T-helper 1 cell (primary cell): ENCODE measurements around the gene NANOS3.
A peak's percentile ranks its signal among the peaks of the same experiment; 100 is the strongest.
"Not testable (repeated sequence)": the region's sequence is repeated elsewhere in the genome, so short reads cannot be mapped to it uniquely, and the experiment has no call there.

Source experiments
- DNase-seq, 5 donors: peaks; one replicate each; pipeline ENCODE4 v3.0.0-alpha.2; 2012 to 2020

NANOS3 gene

GRCh38 chr19:13843104-13843921 is 33.6 kb upstream of the NANOS3 start:
- DNase-seq, result no peak

GRCh38 chr19:13844130-13844631 is 32.8 kb upstream of the NANOS3 start:
- no peak for DNase-seq

- DNase-seq, result peak; percentile 95 to 97 (median 95)
Measured at GRCh38 chr19:13846557-13847406, 30.2 kb upstream of the NANOS3 start.

DNA sequence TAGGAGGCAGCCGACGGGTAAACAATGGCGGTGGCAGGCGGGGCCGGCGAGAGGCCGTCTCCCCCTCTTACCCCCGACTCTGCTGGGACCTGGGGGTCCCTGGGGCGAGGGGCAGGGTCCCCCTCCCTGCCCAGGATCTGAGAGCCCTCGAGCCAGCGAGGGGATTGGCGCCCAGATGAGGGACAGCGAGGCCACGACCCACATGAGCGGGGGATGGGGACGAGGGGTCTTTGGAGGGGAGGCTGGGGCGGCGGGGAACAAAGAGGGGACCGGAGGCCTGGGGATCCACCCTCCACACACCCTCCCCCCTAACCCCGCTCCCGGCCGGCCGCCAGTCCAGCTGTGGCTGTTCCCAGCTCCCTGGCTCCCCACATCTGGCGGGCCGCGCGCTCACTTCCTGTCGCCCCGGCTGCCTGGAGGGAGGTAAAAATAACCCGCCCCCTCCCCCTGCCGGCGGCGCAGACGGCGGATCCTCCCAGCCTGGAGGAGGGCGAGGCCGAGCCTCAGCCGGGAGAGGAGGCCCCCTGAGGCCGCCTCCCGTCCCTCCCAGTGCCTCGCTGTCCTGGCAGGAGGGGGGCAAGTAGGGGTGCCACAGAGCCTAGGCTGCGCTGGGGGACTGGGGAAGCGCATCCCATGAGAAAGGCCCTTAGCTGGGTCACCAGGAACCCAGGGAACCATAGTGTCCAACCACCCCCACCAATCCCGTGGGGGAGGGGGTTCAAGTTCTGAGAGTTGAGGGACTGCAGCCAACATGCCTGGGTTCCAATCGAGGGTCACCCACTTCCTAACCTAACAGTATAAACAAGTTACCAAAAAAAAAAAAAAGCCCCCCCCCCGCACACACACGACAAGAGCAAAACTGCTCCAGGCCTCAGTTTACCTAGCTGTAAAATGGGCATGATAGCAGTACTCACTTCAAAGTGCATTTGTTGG is 29.3 kb upstream of the NANOS3 start:
- DNase-seq, result peak; percentile 82 to 87 (median 85)

DNA sequence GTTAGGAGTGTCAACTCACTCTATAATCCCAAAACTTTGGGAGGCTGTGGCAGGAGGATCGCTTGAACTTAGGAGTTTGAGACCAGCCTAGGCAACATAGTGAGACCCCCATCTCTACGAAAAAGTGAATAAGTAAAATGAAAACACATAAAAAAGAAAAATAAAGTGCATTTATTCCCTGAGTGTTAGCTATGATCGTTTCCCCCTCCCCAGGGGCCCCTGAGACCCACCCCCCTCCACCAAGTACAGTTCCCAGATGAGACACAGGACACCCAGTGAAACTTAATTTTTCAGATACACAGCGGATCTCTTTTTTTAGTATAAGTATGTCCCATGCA is 28.6 kb upstream of the NANOS3 start:
- DNase-seq, result no peak

DNA sequence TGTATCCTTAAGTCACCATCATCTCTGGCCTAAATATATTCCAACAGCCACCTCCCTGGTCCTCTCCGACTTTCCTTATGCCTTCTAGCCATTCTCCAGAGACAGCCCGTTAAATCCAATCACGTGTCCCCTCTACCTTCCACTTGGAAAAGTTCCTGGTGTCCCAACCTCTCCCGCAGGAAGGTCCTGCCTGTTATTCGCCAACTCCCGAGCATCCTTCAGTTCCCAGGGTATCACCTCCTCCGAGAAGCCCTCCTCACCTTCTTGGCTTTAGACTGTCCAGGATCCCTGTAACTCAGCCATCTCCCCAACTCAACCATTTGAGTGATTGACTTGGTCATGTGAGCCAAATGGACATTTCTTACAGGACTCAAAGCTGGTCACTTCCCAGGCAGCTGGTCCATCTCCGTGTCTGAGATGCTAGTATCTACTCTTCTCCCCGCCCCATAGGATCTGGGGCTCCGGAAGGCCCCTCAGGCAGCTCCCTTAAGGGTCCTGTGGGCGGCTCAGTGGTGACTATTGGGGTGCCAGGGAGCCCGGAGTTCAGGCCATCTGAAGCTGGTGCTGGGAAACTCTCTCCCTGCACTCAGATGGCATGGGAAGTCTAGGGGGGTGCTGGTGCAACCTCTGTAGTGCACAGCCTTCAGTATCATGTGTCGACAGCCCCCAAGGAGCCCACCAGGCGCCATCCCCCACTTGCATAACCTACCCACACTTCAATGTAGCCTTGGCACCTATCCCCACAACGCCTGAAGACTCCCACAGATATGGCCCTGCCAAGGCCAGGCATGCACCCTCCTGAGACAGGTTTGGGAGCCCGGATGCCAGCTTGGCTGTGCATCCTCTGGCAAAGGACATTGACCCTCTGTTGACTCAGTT is 27.9 kb upstream of the NANOS3 start:
- no peak for DNase-seq

DNA sequence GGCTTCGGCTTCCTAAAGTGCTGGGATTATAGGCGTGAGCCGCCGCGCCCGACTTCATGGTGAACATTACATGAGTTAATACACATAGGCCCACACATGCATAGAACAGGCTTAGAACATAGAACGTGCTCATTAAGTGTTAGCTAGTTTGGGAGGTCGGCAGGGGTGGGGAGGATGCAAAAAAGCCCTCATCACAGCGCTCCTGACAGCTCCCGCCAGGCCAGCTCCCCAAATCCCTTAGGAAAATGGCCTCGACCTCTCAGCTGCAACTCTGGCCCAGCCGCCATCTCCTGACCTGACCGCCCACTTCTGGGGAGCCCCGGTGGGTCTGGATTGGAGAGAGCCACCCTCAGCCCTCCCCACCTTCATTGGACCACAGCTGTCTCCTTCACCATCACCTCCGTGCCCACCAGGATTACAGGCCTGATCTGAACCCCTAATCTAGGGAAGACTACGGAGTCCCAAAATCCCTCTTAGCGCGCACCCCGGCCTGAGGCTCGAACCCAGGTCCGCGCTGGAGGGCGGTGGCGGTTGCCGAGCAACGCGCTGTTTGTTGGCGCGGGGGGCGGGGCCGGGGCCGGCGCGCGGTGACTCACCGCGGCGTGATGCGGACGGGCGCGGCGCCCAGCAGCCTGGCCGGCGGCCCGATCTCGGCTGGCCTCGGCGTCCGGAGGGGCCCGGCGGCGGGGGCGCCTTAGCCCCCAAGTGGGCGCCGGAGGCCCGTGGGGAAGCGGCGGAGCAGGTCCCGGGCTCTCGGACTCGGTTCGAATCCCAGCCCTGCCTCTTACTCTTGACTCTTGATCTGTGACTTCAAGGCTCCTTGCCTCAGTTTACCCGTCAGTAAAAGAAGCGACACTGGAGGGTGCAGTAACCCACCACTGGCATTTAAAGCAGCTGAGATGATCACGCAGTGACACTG is 26.7 kb upstream of the NANOS3 start:
- peak in 2 of 5 donors; percentile 67 for DNase-seq

DNA sequence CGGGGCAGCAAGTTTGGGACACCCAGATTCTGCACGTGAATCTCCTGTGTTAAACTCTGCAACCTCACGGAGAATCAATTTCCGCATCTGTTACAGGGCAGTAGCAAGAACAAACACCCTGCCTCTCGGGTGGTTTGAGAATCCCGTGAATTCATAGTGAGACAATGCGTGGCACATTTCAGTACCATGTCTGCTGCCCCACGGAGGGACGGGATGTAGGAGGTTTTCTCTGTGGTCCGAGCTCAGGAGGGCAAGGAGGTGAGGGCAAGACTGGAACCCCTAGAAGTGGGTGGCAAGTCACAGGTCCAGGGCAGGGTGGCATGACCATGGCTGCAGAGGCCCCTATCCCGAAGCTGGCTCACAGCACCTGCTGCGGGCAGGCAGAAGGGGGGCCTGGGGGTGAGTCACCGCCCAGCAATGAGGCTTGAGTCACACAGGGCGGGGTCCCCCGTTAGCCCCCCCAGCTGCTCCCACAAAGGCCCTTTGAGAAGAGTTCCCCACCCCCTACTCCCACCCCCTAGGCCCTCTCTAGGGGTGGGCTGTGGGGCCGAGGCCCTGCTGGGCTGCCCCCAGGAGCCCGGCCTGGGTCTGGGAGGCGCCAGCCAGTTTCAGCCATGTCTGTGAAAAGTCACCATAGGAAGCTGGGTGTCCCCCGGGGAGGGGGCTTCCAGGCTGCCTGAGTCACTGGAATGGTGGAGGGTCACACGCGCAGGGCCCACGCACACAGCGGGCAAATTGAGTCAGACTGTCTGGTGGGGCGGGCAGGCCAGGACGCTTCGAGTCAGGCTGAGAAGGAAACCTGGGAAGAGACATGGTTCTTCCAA is 25.8 kb upstream of the NANOS3 start:
- peak in 2 of 5 donors; percentile 54 to 64 for DNase-seq

DNA sequence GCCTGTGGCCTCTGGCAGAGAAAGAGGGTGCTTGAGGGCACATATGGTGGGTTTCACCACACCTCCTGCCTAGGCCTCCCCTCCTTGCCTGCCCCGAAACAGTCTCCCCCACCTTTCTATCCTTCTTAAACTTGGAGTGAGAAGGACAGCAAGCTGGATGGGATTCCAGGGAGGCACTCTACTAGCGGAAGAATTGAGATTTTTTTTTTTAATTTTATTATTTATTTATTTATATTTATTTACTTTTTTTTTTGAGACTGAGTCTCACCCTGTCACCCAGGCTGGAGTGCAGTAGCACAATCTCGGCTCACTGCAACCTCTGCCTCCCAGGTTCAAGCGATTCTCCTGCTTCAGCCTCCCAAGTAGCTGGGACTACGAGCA is 25.2 kb upstream of the NANOS3 start:
- not testable (repeated sequence) for DNase-seq

DNA sequence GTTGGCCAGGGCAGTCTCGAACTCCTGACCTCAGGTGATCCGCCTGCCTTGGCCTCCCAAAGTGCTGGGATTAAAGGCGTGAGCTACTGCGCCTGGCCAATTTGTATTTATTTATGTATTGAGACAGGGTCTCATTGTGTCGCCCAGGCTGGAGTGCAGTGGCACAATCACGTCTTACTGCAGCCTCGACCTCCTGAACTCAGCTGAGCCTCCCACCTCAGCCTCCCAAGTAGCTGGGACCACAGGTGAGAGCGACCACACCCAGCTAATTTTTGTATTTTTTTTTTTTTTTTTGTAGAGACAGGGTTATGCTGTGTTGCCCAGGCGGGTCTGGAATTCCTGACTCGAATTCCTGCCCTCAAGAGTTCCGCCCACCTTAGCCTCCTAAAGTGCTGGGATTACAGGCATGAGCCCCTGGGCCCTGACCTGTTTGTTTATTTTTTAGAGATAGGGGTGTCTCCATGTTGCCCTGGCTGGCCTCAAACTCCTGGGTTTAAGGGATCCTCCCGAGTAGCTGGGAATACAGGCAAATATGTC is 24.7 kb upstream of the NANOS3 start:
- not testable (repeated sequence) for DNase-seq

DNA sequence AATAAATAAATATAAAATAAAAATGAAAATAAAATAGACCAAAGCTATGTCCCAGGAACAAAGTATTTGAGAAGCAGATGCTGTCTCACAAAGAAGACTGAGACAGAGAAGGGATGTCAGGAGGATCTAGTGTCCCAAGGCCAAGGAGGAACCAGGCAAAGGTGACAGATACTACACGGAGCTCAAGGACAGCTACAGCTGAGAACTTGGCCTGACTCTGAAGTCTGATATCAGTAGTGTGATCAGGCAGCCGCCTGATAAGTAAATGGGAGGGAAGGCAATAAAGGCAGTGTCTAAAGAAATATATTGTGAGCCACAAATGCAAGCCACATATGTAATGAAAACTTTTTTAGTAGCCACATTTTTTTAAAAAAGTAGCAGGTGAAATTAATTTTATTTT is 20.4 kb upstream of the NANOS3 start:
- DNase-seq, result no peak

GRCh38 chr19:13859361-13859880 is 17.5 kb upstream of the NANOS3 start:
- DNase-seq, result no peak

DNA sequence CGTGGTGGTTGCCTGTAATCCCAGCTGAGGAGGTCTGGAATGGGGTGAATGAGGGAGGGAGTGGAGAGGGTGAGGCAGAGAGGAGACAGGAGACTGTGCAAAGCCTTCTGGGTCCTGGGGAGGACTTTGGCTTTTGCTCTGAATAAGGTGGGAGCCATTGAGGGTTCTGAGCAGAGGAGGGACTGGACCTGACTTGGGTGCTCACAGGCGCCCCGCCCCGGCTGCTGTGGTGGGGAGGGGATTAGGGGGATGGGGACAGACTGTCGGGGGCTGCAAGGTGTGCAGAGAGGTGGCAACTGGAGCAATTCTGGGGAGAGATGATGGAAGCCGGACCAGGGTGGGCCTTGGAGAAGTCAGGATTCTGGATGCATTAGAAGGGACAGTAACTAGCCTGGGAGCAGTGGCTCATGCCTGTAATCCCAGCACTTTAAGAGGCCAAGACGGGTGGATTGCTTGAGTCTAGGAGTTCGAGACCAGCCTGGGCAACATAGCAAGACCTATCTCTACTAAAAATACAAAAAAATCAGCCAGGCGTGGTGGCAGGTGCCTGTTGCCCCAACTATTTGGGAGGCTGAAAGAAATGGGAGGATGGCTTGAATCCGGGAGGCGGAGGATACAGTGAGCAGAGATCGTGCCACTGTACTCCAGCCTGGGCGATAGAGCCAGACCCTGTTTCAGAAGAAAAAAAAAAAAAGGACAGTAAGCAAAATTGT is 16.1 kb upstream of the NANOS3 start:
- no peak for DNase-seq

DNA sequence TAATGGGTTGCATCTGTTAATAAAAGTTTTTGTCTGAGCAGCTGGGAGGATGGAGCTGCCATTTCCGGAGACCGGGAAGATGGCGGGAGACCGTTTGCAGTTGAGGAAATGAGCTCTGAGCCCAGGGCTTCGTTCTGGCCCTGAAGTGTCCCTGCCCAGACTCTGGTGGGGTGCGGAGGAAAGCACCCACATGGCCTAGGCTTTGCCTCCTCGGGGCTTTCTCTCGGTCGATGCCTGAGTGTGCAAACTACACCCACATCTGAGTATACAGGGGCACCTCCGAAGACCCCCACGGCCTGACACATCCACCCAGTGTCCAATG is 15.6 kb upstream of the NANOS3 start:
- DNase-seq, result no peak

DNA sequence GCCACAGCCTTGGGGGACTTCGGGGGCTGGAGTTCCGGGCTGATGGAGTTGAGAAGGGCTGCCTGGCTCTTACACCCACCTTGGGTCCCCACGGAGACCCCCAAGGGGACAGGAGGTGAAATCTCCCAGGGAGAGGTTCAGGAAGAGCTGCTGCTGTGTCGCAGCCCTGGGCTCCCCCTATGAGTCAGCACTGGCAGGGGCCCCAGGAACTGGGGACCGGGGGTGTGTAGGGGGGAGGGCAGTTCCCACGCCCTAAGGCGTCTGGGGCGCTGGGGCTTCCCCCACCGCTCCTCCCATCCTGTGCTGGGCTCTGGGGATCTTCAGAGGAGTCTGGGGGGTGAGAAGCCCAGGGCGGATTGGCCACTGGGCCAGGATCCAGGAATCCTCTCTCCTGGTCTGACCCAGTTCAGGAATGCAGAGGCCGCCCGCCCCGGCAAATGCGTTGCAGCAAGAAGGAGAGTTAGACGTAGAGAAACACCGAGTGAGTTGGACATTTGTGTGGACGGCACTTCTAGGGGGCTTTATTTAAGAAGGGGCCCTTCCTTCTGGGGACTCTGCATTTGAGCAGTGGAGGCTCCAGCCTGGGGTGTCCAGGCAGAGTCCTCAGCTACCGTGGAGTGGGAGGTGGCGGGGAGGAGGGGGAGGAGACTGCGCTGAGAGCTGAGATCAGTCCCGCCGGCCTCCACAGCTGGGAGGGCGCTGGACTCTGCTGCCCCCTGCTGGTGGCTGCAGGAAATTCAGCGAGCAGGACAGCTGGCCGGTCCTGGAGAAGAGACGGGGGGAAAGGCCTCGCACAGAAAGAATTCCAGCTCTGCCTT is 15.0 kb upstream of the NANOS3 start:
- DNase-seq, result peak; percentile 82 to 86 (median 85)

DNA sequence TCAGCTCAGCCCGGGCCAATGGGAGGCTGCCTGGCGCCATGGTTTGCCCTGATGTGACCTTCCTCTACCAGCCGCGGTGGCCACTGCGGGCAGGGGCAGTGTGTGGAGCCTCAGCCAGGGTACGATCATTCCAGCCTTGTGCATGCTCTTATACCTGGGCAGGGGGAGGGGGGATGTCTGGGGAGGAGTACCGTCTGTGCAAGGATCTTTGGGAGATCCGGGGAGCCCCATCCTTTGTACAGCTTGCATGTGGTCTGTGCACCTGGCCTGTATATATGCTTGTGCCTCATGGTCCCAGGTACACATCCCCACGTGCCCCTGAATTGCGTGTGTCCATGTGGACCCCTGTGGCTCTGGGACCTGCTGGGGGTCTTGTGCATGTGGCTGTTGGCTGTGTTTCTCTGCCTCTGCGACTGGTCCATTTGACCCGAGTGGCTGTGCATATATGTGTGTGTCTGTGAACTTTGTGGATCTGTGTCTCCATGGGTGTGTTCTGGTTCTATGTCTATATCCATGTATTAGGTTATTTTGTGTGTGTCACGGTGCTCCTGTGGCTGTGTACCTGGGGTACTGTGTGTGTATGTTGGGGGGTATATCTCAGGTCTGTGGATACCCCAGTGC is 12.8 kb upstream of the NANOS3 start:
- no peak for DNase-seq
